Stimulated activated CD4-positive, alpha-beta T cell treated with anti-CD3 and anti-CD28 coated beads, Interleukin-4, amount 100 ng/mL, for 1 hour (primary cell): ENCODE data around the gene KLF13.

Source experiments
- DNase-seq: peaks from one replicate; pipeline ENCODE4 v3.0.0-alpha.2; 2020

Gene KLF13

GRCh38 chr15:31333820-31334219 lies 7.2 kb downstream of the KLF13 start:
- DNase-seq: no peak

GRCh38 chr15:31335989-31336592 lies 9.5 kb downstream of the KLF13 start:
- no peak for DNase-seq

DNA sequence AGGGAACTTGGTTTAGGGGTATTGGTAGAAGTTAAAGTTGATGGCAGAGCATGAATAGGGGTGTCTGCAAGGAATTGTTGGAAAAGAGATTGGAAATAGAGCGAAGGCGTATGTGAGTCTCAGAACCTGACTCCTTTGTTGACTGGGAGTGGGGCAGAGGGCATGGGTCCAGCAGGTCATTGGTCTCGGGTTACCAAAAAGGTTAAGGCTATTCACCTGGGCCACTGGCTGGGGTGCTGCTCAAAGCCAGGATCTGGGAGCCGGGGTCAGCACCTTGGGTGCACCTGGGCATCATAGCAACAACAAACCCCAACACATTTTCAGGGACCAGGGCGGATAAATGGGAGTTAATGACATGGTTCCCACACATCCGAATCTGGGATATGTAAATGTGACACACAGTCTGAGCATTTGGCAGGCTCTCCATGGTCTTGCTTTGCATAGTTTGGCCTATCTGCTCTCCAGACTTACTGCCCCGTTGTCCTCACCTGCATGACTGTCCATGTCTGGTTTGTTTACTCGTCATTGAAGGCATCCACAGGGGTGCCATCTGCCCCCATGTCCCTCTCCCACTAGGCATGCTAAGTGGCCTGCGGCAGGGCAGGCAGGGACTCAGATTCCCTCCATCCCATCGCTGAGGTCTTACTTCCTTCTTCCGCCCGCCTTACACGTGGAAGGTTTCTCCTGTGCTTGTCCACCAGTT lies 10.1 kb downstream of the KLF13 start:
- no peak for DNase-seq

DNA sequence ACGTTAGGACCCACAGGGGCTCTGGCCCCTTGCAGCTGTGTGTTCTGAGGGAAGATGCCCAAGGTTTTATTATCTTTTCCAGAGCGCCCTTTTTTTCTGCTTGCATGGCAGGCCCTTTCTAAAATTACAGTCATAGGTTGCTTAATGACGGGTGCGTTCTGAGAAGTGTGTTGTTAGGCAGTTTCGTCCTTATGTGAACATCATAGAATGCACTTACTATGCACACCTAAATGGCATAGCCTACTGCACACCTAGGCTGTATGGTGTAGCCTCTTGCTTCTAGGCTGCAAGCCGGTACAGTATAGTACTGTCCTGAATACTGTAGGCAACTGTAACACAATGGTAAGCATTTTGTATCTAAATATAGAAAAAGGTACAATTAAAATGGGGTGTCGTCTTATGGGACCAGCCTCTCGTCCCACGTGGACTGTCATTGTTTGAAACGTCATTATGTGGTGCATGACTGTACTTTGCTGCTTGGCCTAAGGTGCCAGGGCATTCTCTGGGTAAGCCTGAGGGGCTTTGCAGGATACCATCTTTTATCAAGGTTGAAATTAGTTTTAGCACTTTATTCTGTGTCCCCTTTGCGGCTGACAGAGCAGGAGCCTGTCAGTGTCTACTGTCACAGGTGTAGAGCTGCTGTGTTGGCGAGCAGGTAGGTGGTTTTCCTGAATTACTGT lies 10.9 kb downstream of the KLF13 start:
- DNase-seq: no peak

DNA sequence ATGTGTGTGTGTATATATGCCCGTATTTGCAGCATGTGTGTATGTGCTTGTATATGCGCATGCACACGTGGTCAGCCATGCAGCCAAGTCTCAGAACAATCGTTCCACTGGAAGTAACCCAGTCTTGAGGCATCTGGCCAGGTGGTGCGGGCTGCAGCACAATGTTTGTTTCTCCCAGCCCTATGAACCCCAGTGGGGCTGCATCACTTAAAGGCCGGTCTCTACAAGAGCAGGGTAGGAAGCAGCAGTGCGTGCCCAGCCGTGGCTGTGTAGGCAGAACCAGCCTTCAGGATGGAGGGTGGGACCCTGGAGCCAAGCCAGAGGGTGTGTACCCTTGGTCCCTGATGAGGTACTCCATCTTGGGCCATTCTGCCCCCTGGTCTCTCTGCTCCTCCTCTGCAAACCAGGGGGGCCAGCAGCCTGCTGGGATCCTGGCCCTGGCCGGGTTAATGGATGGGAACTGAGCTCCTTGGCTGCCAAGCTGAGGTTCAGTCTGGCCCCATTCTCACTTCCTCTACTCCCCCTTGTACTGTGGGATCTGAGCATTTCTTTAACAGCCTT lies 11.8 kb downstream of the KLF13 start:
- no peak for DNase-seq

GRCh38 chr15:31338879-31339557 lies 12.4 kb downstream of the KLF13 start:
- DNase-seq: no peak

GRCh38 chr15:31339558-31339895 lies 12.9 kb downstream of the KLF13 start:
- DNase-seq: no peak

- no peak for DNase-seq
Measured at GRCh38 chr15:31340047-31340446, 13.4 kb downstream of the KLF13 start.

GRCh38 chr15:31340592-31340991 lies 14.0 kb downstream of the KLF13 start:
- no peak for DNase-seq

- DNase-seq: no peak
Measured at GRCh38 chr15:31341071-31341470, 14.4 kb downstream of the KLF13 start.

DNA sequence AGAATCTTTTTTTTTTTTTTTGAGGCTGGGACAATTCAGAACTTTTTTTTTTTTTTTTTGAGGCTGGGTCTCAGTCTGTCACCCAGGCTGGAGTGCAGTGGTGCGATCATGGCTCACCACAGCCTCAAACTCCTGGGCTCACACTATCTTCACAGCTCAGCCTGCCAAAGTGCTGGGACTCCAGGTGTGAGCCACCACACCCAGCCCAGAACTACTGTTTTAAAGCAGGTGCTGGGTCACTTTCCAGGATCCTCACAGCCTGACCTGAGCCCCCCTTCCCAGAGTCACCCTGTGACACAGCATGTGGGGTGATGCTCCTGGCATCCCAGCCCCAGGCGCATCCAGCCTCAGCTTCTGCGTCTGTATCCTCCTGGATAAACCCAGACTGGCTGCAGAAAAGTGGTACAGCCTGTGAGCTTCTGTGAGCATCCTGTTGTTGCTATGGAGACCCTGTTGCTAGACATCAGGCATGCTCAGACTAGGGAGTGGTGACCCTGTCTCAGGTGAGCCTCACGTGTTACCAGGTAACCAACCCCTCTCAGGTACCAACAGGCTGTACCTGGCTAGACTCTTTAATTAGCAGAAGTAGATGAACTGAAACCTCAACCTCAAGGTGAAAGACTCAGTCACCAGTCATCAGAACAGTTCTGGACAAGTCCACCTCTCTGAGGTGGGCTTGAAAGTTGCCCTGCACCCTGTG lies 15.0 kb downstream of the KLF13 start:
- no peak for DNase-seq

GRCh38 chr15:31342381-31342780 lies 15.7 kb downstream of the KLF13 start:
- DNase-seq: no peak

- DNase-seq: no peak
Measured at GRCh38 chr15:31342781-31343626, 16.4 kb downstream of the KLF13 start.

GRCh38 chr15:31343831-31344230 lies 17.2 kb downstream of the KLF13 start:
- no peak for DNase-seq

- DNase-seq: no peak
Measured at GRCh38 chr15:31344266-31344665, 17.6 kb downstream of the KLF13 start.

DNA sequence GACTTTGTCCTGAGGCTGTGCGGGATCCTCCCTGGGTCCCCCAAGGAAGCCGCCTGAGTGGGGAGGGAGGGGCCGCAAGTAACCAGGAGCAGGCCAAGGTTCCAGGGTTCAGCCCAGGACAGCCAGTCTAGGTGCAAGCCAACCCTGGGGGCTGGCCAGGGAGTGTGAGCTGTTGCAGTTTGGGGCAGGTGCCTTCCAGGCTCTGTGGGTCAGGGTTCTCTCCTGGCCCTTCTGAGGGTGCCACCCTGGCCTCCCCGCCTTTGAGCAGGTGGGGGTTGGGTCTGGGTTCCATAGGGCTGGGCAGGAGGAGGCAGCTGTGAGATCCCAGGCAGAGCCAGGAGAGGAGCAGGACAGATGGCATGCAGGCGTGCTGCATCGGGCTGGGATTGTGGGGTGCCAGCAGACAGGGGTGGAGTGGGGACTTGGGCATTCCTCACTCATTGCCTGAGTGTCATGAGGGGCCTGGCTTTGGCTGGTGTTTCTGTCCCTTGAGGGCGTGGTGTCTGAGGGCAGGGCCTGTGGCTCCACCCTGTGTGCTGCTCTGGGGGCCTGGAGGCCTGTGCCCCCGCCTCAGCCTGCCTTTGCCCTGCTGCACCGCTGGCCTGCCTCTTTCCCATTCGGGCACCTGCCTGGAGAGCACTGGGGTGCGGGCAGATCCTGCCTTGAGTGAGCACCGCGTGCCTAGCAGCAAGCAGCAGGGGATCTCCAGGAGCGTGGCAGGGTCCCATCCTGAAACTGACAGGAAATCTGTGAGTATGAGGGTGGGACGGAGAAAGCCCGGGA lies 18.4 kb downstream of the KLF13 start:
- DNase-seq: no peak

DNA sequence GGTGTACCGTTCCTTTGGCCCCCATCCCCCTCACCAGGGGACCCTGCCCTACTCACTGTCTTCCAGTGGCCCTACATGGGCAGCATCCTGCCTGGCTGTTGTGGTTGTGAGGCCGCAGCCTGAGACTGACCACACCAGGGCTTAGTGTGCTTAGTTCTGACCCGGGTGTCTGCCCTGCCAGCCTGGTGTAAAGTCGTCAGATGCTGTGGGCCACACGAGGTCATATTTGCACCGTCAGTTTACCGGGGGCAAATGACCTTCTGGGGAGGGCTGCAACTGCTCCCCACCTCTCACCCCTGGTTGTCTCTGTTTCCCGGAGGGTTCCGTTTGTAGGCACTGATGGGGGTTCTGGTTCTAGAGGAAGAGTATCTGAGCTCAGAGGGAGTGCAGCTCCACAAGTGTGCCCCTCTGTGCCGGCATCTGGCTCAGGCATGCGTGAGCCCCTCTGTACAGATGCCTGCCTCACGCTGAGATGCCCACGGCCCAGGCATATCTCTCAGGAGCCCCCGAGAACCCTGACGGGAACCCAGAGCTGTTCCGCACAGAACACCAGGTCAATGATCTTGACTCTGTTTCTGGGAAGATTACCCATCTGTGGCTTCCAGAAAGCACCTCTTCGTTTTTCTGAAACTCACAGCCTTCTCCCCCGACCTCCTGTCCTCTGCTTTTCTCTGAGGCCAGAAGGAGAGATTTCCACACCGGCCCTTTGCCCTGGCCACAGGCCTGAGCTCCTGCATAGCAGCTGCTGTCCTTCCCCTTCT lies 19.2 kb downstream of the KLF13 start:
- no peak for DNase-seq

DNA sequence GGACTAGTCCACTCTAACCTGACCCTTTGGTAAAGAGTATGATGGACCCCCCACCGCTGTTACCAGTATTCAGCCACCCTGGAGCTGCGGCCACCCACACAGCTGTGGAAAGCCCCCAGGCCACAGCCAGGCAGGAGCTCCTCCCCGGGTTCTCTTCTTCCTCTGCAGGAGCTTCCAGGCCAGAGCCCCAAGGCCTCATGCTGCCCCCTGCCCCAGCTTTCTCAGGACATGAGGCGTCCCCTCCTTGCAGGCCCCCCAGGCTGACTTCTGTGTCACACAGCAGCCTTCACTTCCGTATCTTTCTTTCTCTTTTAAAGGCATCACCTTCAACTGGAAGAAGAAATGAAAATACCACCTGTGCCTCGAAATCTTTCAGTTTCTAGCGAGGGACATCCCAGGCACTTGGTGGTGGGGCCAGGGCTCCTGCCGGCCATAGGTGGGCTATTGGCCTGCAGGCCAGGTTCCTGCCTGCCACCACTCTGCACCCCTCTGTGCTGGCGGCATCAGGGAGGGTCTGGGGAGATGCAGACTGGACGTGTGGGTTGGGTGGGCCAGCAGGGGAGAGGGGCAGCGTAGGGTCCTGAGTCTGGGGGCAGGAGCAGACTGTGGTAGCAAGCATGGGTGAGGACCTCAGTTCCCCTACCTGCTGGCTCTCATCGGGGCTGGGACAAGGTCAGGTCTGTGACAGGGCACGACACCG lies 19.9 kb downstream of the KLF13 start:
- DNase-seq: no peak
